Measurements from ENCODE around the gene IQCF5.

DNA sequence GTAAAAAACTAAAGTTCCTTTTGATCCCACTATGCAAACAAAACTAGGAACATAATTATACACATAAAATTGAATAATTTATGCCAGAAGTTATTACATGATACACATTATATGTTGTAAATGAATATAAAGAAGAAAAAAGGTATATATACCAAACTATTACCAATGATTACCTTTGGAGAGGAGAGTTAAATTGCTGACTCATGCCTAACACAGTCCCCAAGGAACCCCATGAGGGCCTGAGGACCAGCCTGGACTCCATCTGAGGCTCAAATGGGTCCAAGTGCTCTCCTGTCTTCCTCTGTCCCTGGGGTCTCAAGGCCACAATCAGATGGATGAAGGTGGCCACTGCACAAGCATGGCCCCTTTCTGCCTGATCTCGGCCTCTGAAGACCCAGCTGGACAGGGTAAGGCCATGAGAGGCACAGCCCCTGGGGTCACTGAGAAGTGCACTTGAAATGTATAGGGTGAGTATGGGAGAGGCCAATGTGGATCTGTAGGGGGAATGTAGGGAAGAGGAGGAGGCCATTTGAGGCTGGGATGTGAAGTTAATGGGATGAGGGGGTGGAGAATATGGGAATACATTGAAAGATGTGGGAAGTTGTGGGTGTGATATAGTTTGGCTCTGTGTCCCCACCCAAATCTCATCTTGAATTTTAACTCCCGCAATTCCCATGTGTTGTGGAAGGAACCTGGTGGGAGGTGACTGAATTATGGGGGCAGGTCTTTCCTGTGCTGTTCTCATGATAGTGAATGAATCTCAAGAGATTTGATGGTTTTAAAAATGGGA lies 28.8 kb upstream of the IQCF5 start:
- TF ChIP-seq MXI1 (IDR thresholded peaks at IDR 0.05; ENCODE audit: low read depth, low read length), result no peak
- no peak for TF ChIP-seq CTCF (IDR thresholded peaks at IDR 0.05)
- TF ChIP-seq TAF1 (IDR thresholded peaks at IDR 0.05; ENCODE audit: borderline replicate concordance, low read depth, low read length), result no peak
- TF ChIP-seq, protein P1, sequence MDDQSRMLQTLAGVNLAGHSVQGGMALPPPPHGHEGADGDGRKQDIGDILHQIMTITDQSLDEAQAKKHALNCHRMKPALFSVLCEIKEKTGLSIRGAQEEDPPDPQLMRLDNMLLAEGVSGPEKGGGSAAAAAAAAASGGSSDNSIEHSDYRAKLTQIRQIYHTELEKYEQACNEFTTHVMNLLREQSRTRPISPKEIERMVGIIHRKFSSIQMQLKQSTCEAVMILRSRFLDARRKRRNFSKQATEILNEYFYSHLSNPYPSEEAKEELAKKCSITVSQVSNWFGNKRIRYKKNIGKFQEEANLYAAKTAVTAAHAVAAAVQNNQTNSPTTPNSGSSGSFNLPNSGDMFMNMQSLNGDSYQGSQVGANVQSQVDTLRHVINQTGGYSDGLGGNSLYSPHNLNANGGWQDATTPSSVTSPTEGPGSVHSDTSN (IDR thresholded peaks at IDR 0.05), result no peak
- no peak for TF ChIP-seq ELF1 (IDR thresholded peaks at IDR 0.05)
- TF ChIP-seq EP300 (IDR thresholded peaks at IDR 0.05; ENCODE audit: borderline replicate concordance in 1 of 2, low read depth in 1 of 2, low read length in 1 of 2), result no peak
- no peak for TF ChIP-seq USF2 (IDR thresholded peaks at IDR 0.05; ENCODE audit: borderline replicate concordance, low read depth, low read length)
- TF ChIP-seq, protein P2, sequence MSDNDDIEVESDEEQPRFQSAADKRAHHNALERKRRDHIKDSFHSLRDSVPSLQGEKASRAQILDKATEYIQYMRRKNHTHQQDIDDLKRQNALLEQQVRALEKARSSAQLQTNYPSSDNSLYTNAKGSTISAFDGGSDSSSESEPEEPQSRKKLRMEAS (IDR thresholded peaks at IDR 0.05; ENCODE audit: low read depth), result no peak
